ENCODE data around the gene ATF3. TPM values are rescaled to one million over a fixed set of nuclear protein-coding genes. Genes with fewer than 3 reads are reported as not detected.
"Not testable (repeated sequence)": the region's sequence is repeated elsewhere in the genome, so short reads cannot be mapped to it uniquely, and the experiment has no call there.

ATF3 gene
- polyA plus RNA-seq, 4 donors = 20.8 to 41.2 (median 28.7) TPM

- no peak overlapping the region for H3K27ac ChIP-seq (ENCODE audit: low read depth in 1 of 3, low read length in 2 of 3)
- WGBS, 3 donors = 95 to 97% (median 96%) methylated on average over 2 of the region's 2 CpGs
- DNase-seq (no peak), FAIRE-seq (no peak)
- no peak overlapping the region for H3K4me3 ChIP-seq (ENCODE audit: low read depth in 1 of 3, low read length in 3 of 3)
- no peaks in the 10 kb centered on the region for H3K27me3 ChIP-seq (ENCODE audit: control insufficient read depth in 3 of 3, insufficient read depth in 3 of 3, low read length in 3 of 3)
- H3K36me3 ChIP-seq (ENCODE audit: control insufficient read depth in 3 of 3, insufficient read depth in 2 of 3, low read depth in 1 of 3, low read length in 3 of 3) = no peaks in the 10 kb centered on the region
- peaks cover 3 to 29% (median 8%) of the 10 kb centered on the region in 3 donors for H3K4me1 ChIP-seq (ENCODE audit: control insufficient read depth in 3 of 3, insufficient read depth in 2 of 3, low read depth in 1 of 3, low read length in 2 of 3)
- peaks cover 0 to 3% of the 10 kb centered on the region in 2 donors for H3K9me3 ChIP-seq (ENCODE audit: control insufficient read depth in 2 of 2, insufficient read depth in 1 of 2, low read depth in 1 of 2, low read length in 1 of 2)
Measured at GRCh38 chr1:212634252-212634651, 25.7 kb downstream of the ATF3 start.

- WGBS, 3 donors = 59 to 83% (median 72%) methylated on average over 1 of the region's 1 CpG
- Histone ChIP-seq H3K36me3 (ENCODE audit: control insufficient read depth in 3 of 3, insufficient read depth in 2 of 3, low read depth in 1 of 3, low read length in 3 of 3) (no peaks in the 10 kb centered on the region), H3K4me3 (ENCODE audit: low read depth in 1 of 3, low read length in 3 of 3) (no peak overlapping the region), H3K9me3 (ENCODE audit: control insufficient read depth in 2 of 2, insufficient read depth in 1 of 2, low read depth in 1 of 2, low read length in 1 of 2) (peaks cover 0 to 6% of the 10 kb centered on the region in 2 donors), H3K4me1 (ENCODE audit: control insufficient read depth in 3 of 3, insufficient read depth in 2 of 3, low read depth in 1 of 3, low read length in 2 of 3) (peaks cover 3 to 22% (median 8%) of the 10 kb centered on the region in 3 donors), H3K27me3 (ENCODE audit: control insufficient read depth in 3 of 3, insufficient read depth in 3 of 3, low read length in 3 of 3) (no peaks in the 10 kb centered on the region), H3K27ac (ENCODE audit: low read depth in 1 of 3, low read length in 2 of 3) (peak overlapping the region in 2 of 3 donors; percentile 72 to 93)
- DNase-seq = peak in 1 of 2 donors; percentile 67
- FAIRE-seq = no peak
Measured at GRCh38 chr1:212635141-212635631, 26.6 kb downstream of the ATF3 start.

GRCh38 chr1:212637902-212638301 is 29.3 kb downstream of the ATF3 start:
- H3K27ac ChIP-seq (ENCODE audit: low read depth in 1 of 3, low read length in 2 of 3) = peak overlapping the region in 1 of 3 donors; percentile 93
- FAIRE-seq (no peak), DNase-seq (no peak)
- H3K27me3 ChIP-seq (ENCODE audit: control insufficient read depth in 3 of 3, insufficient read depth in 3 of 3, low read length in 3 of 3) = no peaks in the 10 kb centered on the region
- no peaks in the 10 kb centered on the region for H3K36me3 ChIP-seq (ENCODE audit: control insufficient read depth in 3 of 3, insufficient read depth in 2 of 3, low read depth in 1 of 3, low read length in 3 of 3)
- H3K4me1 ChIP-seq (ENCODE audit: control insufficient read depth in 3 of 3, insufficient read depth in 2 of 3, low read depth in 1 of 3, low read length in 2 of 3) = peaks cover 3 to 22% (median 8%) of the 10 kb centered on the region in 3 donors
- peaks cover 0 to 11% of the 10 kb centered on the region in 2 donors for H3K9me3 ChIP-seq (ENCODE audit: control insufficient read depth in 2 of 2, insufficient read depth in 1 of 2, low read depth in 1 of 2, low read length in 1 of 2)
- H3K4me3 ChIP-seq (ENCODE audit: low read depth in 1 of 3, low read length in 3 of 3) = no peak overlapping the region
- WGBS, 3 donors = 78 to 85% (median 84%) methylated on average over 5 of the region's 5 CpGs

GRCh38 chr1:212638492-212639151 is 30.1 kb downstream of the ATF3 start:
- H3K27ac ChIP-seq (ENCODE audit: low read depth in 1 of 3, low read length in 2 of 3) = peak overlapping the region in 1 of 3 donors; percentile 28
- WGBS, 3 donors = 52 to 69% (median 61%) methylated on average over 4 of the region's 4 CpGs
- no peaks in the 10 kb centered on the region for H3K27me3 ChIP-seq (ENCODE audit: control insufficient read depth in 3 of 3, insufficient read depth in 3 of 3, low read length in 3 of 3)
- H3K9me3 ChIP-seq (ENCODE audit: control insufficient read depth in 2 of 2, insufficient read depth in 1 of 2, low read depth in 1 of 2, low read length in 1 of 2) = peaks cover 0 to 11% of the 10 kb centered on the region in 2 donors
- FAIRE-seq (no peak), DNase-seq (no peak)
- H3K4me3 ChIP-seq (ENCODE audit: low read depth in 1 of 3, low read length in 3 of 3) = no peak overlapping the region
- peaks cover 3 to 27% (median 8%) of the 10 kb centered on the region in 3 donors for H3K4me1 ChIP-seq (ENCODE audit: control insufficient read depth in 3 of 3, insufficient read depth in 2 of 3, low read depth in 1 of 3, low read length in 2 of 3)
- H3K36me3 ChIP-seq (ENCODE audit: control insufficient read depth in 3 of 3, insufficient read depth in 2 of 3, low read depth in 1 of 3, low read length in 3 of 3) = no peaks in the 10 kb centered on the region

- peak overlapping the region in 1 of 3 donors; percentile 55 for H3K27ac ChIP-seq (ENCODE audit: low read depth in 1 of 3, low read length in 2 of 3)
- not testable (repeated sequence) for FAIRE-seq
Measured at GRCh38 chr1:212639524-212639923, 31.0 kb downstream of the ATF3 start.

GRCh38 chr1:212640223-212640878 is 31.8 kb downstream of the ATF3 start:
- H3K4me3 ChIP-seq (ENCODE audit: low read depth in 1 of 3, low read length in 3 of 3) = no peak overlapping the region
- no peaks in the 10 kb centered on the region for H3K36me3 ChIP-seq (ENCODE audit: control insufficient read depth in 3 of 3, insufficient read depth in 2 of 3, low read depth in 1 of 3, low read length in 3 of 3)
- no peak overlapping the region for H3K27ac ChIP-seq (ENCODE audit: low read depth in 1 of 3, low read length in 2 of 3)
- WGBS, 3 donors = 91 to 92% (median 91%) methylated on average over 3 of the region's 3 CpGs
- H3K9me3 ChIP-seq (ENCODE audit: control insufficient read depth in 2 of 2, insufficient read depth in 1 of 2, low read depth in 1 of 2, low read length in 1 of 2) = peaks cover 0 to 8% of the 10 kb centered on the region in 2 donors
- DNase-seq = no peak
- no peaks in the 10 kb centered on the region for H3K27me3 ChIP-seq (ENCODE audit: control insufficient read depth in 3 of 3, insufficient read depth in 3 of 3, low read length in 3 of 3)
- FAIRE-seq = no peak
- peaks cover 9 to 43% (median 11%) of the 10 kb centered on the region in 3 donors for H3K4me1 ChIP-seq (ENCODE audit: control insufficient read depth in 3 of 3, insufficient read depth in 2 of 3, low read depth in 1 of 3, low read length in 2 of 3)

More at GRCh38 chr1:212639524-212639923, 31.0 kb downstream of the ATF3 start:
- not testable (repeated sequence) for DNase-seq; H3K4me3 ChIP-seq (ENCODE audit: low read depth in 1 of 3, low read length in 3 of 3); H3K9me3 ChIP-seq (ENCODE audit: control insufficient read depth in 2 of 2, insufficient read depth in 1 of 2, low read depth in 1 of 2, low read length in 1 of 2); H3K36me3 ChIP-seq (ENCODE audit: control insufficient read depth in 3 of 3, insufficient read depth in 2 of 3, low read depth in 1 of 3, low read length in 3 of 3); H3K27me3 ChIP-seq (ENCODE audit: control insufficient read depth in 3 of 3, insufficient read depth in 3 of 3, low read length in 3 of 3)
- peaks cover 3 to 36% (median 9%) of the 10 kb centered on the region in 3 donors for H3K4me1 ChIP-seq (ENCODE audit: control insufficient read depth in 3 of 3, insufficient read depth in 2 of 3, low read depth in 1 of 3, low read length in 2 of 3)
- WGBS, 3 donors = 89 to 97% (median 89%) methylated on average over 2 of the region's 2 CpGs

- Histone ChIP-seq H3K27ac (ENCODE audit: low read depth in 1 of 3, low read length in 2 of 3) (no peak overlapping the region), H3K27me3 (ENCODE audit: control insufficient read depth in 3 of 3, insufficient read depth in 3 of 3, low read length in 3 of 3) (no peaks in the 10 kb centered on the region), H3K4me1 (ENCODE audit: control insufficient read depth in 3 of 3, insufficient read depth in 2 of 3, low read depth in 1 of 3, low read length in 2 of 3) (peaks cover 6 to 43% (median 8%) of the 10 kb centered on the region in 3 donors), H3K9me3 (ENCODE audit: control insufficient read depth in 2 of 2, insufficient read depth in 1 of 2, low read depth in 1 of 2, low read length in 1 of 2) (peaks cover 0 to 8% of the 10 kb centered on the region in 2 donors), H3K36me3 (ENCODE audit: control insufficient read depth in 3 of 3, insufficient read depth in 2 of 3, low read depth in 1 of 3, low read length in 3 of 3) (no peaks in the 10 kb centered on the region), H3K4me3 (ENCODE audit: low read depth in 1 of 3, low read length in 3 of 3) (no peak overlapping the region)
- WGBS, 3 donors = 83 to 94% (median 87%) methylated on average over 1 of the region's 1 CpG
- no peak for DNase-seq
- no peak for FAIRE-seq
Measured at GRCh38 chr1:212641956-212642355, 33.4 kb downstream of the ATF3 start.

- Histone ChIP-seq H3K4me3 (ENCODE audit: low read depth in 1 of 3, low read length in 3 of 3) (no peak overlapping the region), H3K9me3 (ENCODE audit: control insufficient read depth in 2 of 2, insufficient read depth in 1 of 2, low read depth in 1 of 2, low read length in 1 of 2) (peaks cover 0 to 8% of the 10 kb centered on the region in 2 donors), H3K4me1 (ENCODE audit: control insufficient read depth in 3 of 3, insufficient read depth in 2 of 3, low read depth in 1 of 3, low read length in 2 of 3) (peaks cover 3 to 39% (median 6%) of the 10 kb centered on the region in 3 donors), H3K36me3 (ENCODE audit: control insufficient read depth in 3 of 3, insufficient read depth in 2 of 3, low read depth in 1 of 3, low read length in 3 of 3) (no peaks in the 10 kb centered on the region), H3K27ac (ENCODE audit: low read depth in 1 of 3, low read length in 2 of 3) (no peak overlapping the region), H3K27me3 (ENCODE audit: control insufficient read depth in 3 of 3, insufficient read depth in 3 of 3, low read length in 3 of 3) (no peaks in the 10 kb centered on the region)
- FAIRE-seq = no peak
- WGBS, 3 donors = 81 to 87% (median 82%) methylated on average over 2 of the region's 2 CpGs
- no peak for DNase-seq
Measured at GRCh38 chr1:212643877-212644276, 35.3 kb downstream of the ATF3 start.

Measured in small intestine (tissue), 7 donors.